ENCODE measurements around the gene FAM13C. TPM values are rescaled to one million over a fixed set of nuclear protein-coding genes. Genes with fewer than 3 reads are reported as not detected.

Gene FAM13C
- total and polyA plus RNA-seq, 2 of the 13 experiments (the other 11 are each of a cell fraction or from before 2014, with no cell fraction given), result 0.07 to 0.26 TPM

DNA sequence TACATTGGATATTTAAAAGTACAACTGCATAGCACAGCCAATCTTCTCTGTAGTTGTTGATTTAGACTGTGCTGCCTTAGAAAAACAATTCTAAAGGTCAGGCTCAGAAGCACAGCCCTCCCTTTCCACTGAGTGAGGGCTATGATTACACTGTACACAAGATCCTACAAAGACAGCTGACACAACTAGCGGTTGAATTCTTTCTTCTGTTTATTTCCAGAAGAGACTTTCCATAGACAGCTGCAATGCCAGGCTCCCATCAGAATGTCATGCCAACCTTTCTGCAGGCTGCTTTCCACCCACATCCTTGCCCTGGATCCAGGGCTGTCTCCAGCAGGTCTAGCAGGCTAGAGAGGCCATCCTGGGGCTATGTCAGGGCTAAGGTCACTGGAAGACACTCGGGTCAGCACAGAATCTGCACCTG is 39.3 kb downstream of the FAM13C start (continued):
- TF ChIP-seq ZNF276 (CRISPR knock-in tag; IDR thresholded peaks at IDR 0.05; ENCODE audit: low read depth), result no peak
- no peak for TF ChIP-seq ZNF749 (CRISPR knock-in tag; IDR thresholded peaks at IDR 0.05; ENCODE audit: borderline replicate concordance)
- TF ChIP-seq ZNF251 (CRISPR knock-in tag; IDR thresholded peaks at IDR 0.05), result no peak
- no peak for TF ChIP-seq MLXIP (CRISPR knock-in tag; IDR thresholded peaks at IDR 0.05; ENCODE audit: borderline replicate concordance)
- TF ChIP-seq, protein P1, sequence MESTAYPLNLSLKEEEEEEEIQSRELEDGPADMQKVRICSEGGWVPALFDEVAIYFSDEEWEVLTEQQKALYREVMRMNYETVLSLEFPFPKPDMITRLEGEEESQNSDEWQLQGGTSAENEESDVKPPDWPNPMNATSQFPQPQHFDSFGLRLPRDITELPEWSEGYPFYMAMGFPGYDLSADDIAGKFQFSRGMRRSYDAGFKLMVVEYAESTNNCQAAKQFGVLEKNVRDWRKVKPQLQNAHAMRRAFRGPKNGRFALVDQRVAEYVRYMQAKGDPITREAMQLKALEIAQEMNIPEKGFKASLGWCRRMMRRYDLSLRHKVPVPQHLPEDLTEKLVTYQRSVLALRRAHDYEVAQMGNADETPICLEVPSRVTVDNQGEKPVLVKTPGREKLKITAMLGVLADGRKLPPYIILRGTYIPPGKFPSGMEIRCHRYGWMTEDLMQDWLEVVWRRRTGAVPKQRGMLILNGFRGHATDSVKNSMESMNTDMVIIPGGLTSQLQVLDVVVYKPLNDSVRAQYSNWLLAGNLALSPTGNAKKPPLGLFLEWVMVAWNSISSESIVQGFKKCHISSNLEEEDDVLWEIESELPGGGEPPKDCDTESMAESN (CRISPR knock-in tag; conservative IDR thresholded peaks at IDR 0.05), result no peak
- no peak for TF ChIP-seq ZNF30 (CRISPR knock-in tag; IDR thresholded peaks at IDR 0.05)
- peak; percentile 55 for TF ChIP-seq SAP130 (CRISPR knock-in tag; IDR thresholded peaks at IDR 0.05; ENCODE audit: low read depth)
- TF ChIP-seq ZNF460 (CRISPR knock-in tag; IDR thresholded peaks at IDR 0.05; ENCODE audit: borderline replicate concordance), result no peak
- TF ChIP-seq CCDC6 (CRISPR knock-in tag; IDR thresholded peaks at IDR 0.05), result no peak
- TF ChIP-seq AKAP8 (CRISPR knock-in tag; IDR thresholded peaks at IDR 0.05), result no peak
- TF ChIP-seq MAFG (CRISPR knock-in tag; IDR thresholded peaks at IDR 0.05), result no peak
- TF ChIP-seq, protein P2, sequence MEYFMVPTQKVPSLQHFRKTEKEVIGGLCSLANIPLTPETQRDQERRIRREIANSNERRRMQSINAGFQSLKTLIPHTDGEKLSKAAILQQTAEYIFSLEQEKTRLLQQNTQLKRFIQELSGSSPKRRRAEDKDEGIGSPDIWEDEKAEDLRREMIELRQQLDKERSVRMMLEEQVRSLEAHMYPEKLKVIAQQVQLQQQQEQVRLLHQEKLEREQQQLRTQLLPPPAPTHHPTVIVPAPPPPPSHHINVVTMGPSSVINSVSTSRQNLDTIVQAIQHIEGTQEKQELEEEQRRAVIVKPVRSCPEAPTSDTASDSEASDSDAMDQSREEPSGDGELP (IDR thresholded peaks at IDR 0.05; ENCODE audit: borderline replicate concordance, low read depth), result peak; percentile 91
- TF ChIP-seq ZNF350 (CRISPR knock-in tag; IDR thresholded peaks at IDR 0.05; ENCODE audit: borderline replicate concordance, low read depth), result no peak
- no peak for TF ChIP-seq ZNF547 (CRISPR knock-in tag; IDR thresholded peaks at IDR 0.05)
- no peak for TF ChIP-seq SIN3B (IDR thresholded peaks at IDR 0.05; ENCODE audit: low read length)
- no peak for TF ChIP-seq SNAI1 (CRISPR knock-in tag; IDR thresholded peaks at IDR 0.05; ENCODE audit: borderline replicate concordance)
- TF ChIP-seq KLF12 (CRISPR knock-in tag; IDR thresholded peaks at IDR 0.05; ENCODE audit: borderline replicate concordance), result no peak
- TF ChIP-seq, protein P3, sequence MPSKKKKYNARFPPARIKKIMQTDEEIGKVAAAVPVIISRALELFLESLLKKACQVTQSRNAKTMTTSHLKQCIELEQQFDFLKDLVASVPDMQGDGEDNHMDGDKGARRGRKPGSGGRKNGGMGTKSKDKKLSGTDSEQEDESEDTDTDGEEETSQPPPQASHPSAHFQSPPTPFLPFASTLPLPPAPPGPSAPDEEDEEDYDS (CRISPR knock-in tag; IDR thresholded peaks at IDR 0.05), result no peak
- TF ChIP-seq SALL2 (CRISPR knock-in tag; IDR thresholded peaks at IDR 0.05), result no peak
- no peak for TF ChIP-seq ZNF354B (CRISPR knock-in tag; IDR thresholded peaks at IDR 0.05)
- TF ChIP-seq PCBP2 (optimal IDR thresholded peaks at IDR 0.05; ENCODE audit: low read depth, low read length, poor library complexity, severe bottlenecking), result no peak
- no peak for TF ChIP-seq GMEB1 (CRISPR knock-in tag; IDR thresholded peaks at IDR 0.05; ENCODE audit: borderline replicate concordance)

All from HepG2 (cell line).